Activated T-helper 9 cell treated with anti-CD3 and anti-CD28 coated beads, Interleukin-2, amount 50 U/mL, for 16 hours (primary cell): Measurements from ENCODE around the gene CAPN15.
A peak's percentile ranks its signal among the peaks of the same experiment; 100 is the strongest.

ENCODE experiments used
- DNase-seq: peaks from one replicate; pipeline ENCODE4 v3.0.0-alpha.2; 2020; ENCODE audit warnings: low read depth

Gene CAPN15

DNA sequence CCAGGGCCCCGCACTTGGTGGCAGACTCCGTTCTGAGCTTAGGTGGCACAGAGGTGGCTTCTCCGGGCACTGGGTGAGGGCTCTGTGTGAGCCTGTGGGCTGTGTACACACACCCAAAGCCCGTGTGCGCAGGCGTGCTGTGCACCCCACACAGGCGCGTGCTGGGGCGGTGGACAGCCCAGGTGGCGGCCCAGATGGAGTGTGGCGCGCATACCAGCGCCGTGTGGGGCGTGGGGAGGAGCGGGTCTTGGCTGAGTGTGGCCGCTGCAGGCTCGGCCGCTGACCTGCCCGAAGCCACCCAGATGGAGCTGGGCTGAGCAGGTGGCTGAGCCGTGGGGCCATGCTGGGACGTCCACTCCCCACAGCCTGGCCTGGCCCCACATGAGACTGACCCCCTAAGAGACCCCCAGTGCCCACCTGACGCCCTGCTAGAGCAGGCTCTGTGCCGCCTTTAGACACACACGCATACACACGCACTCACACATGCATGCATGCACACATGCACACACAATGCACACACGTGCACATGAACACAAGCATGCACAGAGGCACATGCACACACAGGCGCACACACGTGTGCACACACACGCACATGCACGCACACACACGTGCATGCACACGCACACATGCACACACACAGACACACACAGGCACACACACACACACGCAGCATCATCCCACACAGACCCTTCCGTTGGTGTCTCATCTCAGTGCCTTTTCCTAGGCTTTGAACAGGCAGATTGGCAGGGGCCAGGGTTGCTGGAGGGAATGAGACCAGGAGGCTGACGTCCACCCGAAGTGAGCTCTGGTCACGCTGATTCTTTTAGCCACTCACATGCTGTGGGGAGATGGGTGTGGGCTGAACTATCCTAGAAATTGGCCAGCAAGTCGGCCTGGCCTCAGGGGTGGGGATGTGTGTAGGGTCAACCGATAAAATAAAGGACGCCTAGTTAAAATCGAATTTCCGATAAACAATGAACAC, 34.7 kb downstream of the CAPN15 start:
- DNase-seq, result no peak

DNA sequence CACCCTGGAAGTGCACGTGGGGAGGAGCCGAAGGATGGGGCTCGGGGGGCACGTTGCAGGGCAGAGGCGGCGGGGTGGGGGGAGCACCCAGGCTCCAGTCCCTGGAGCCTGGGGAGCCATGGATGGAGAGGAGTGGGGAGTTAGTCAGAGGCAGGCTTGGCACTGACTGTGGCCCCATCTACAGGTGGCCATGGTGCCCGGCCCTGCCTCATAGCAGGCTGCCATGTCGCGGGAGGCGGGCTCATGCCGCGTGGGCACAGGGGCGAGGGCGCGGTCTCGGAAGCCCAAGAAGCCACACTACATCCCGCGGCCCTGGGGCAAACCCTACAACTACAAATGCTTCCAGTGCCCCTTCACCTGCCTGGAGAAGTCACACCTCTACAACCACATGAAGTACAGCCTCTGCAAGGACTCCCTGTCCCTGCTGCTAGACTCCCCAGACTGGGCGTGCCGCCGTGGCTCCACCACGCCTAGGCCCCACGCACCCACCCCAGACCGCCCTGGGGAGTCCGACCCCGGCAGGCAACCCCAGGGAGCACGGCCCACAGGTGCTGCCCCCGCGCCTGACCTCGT, 35.6 kb downstream of the CAPN15 start:
- no peak for DNase-seq

GRCh38 chr16:564690-565418, 37.3 kb downstream of the CAPN15 start:
- DNase-seq, result no peak

DNA sequence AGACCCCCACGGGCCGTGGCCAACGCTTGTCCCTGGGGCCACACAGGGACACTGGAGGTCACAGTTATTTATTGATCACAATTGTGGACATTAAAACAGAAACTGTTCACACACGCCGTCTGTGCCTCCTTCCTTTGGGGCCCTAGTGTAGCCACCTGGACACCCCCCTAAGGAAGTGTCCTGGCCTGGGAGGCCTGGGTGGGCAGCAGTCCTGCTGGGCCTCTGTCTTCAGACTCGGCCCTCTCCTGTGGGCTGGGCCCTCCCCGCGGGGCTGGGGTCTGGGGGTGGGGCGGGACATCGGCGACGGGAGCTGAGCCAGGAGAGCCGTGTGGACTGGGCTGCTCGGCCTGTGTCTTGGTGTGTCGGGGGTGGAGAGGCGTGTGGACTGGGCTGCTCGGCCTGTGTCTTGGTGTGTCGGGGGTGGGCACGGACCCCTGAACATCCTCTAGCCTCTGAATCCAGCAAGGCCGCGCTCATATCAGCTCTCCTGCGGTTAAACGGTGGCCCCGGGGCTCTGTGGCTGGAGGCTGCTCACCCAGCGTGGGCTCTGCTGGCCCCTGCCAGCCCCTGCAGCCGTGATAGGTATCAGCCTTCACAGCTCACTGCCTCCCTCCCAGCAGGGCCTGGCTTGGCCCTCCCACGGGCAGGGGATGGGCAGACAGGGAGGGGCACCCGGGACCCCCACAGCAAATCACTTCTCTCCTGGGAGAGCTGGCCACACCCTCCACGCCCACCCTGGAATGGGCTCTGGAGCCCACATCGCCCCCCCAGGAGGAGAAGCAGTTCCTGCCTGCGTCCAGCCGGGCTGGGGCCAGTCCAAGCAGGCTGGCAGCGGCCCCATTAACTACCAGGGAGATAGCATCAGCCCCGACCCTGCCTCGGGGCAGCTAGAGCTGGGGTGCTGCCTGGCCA, 38.2 kb downstream of the CAPN15 start:
- DNase-seq, result no peak

DNA sequence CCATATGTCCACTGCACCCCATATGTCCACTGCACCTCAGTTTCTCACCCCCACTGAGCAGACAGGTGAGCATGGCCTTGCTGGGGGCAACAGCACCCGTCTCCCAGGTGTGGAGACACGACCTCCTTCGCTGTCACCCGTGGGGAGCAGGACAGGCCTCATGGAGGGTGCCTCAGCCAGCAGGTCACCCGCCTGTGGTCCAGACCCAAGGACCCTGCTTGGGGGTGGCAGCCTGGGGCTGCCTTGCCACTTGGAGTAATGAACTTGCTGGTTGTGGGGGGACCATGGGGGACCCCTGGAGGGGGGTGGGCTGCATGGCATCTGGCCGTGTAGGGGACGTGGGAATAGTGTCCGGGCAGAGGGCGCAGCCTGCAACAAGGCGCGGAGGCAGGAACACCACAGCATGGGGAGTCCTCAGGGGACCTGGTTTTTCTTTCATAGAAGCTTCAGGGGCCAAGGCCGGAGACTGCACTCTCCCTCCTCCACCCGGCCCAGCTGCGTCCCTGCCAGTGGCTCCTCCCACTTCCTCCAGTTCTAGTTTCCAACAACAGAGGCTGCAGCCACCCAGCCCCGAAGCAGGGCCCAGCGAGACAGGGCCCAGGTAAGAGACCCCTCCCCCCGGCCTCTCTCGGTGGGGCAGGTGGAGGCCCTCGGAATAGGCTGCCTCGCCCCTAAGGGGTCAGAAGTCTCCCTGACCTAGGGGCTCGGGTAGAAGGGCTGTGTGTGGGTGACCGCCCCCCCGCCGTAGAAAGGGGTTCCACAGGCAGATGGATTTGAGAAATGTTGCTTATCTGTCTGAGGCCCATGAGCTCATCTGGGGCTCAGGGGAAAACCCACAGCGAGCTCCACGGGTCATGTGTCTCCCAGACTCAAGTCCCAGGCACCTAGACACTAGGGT, 39.2 kb downstream of the CAPN15 start, which contains the start of gene NHLRC4:
TSS of gene NHLRC4 (plus strand) at position 531 of the 898 bp plus-strand sequence. CDS start 1,043 bp downstream, outside the sequence.
- peak; percentile 18 for DNase-seq

- no peak for DNase-seq
Observed at GRCh38 chr16:567373-568256, 40.1 kb downstream of the CAPN15 start.

GRCh38 chr16:568401-569258, 41.1 kb downstream of the CAPN15 start:
- DNase-seq, result no peak

GRCh38 chr16:569445-570254, 42.1 kb downstream of the CAPN15 start, which contains the start of gene PIGQ:
Gene PIGQ (plus strand): TSS chr16:569968. CDS start chr16:574075, 4,107 bp downstream.
- DNase-seq, result peak; percentile 52

GRCh38 chr16:572865-573650, 45.5 kb downstream of the CAPN15 start:
- no peak for DNase-seq

DNA sequence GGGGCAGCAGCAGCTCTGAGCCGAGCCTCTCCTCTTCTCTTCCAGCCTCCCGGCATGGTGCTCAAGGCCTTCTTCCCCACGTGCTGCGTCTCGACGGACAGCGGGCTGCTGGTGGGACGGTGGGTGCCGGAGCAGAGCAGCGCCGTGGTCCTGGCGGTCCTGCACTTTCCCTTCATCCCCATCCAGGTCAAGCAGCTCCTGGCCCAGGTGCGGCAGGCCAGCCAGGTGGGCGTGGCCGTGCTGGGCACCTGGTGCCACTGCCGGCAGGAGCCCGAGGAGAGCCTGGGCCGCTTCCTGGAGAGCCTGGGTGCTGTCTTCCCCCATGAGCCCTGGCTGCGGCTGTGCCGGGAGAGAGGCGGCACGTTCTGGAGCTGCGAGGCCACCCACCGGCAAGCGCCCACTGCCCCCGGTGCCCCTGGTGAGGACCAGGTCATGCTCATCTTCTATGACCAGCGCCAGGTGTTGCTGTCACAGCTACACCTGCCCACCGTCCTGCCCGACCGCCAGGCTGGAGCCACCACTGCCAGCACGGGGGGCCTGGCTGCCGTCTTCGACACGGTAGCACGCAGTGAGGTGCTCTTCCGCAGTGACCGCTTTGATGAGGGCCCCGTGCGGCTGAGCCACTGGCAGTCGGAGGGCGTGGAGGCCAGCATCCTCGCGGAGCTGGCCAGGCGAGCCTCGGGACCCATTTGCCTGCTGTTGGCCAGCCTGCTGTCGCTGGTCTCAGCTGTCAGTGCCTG, 46.7 kb downstream of the CAPN15 start:
- DNase-seq, result no peak

DNA sequence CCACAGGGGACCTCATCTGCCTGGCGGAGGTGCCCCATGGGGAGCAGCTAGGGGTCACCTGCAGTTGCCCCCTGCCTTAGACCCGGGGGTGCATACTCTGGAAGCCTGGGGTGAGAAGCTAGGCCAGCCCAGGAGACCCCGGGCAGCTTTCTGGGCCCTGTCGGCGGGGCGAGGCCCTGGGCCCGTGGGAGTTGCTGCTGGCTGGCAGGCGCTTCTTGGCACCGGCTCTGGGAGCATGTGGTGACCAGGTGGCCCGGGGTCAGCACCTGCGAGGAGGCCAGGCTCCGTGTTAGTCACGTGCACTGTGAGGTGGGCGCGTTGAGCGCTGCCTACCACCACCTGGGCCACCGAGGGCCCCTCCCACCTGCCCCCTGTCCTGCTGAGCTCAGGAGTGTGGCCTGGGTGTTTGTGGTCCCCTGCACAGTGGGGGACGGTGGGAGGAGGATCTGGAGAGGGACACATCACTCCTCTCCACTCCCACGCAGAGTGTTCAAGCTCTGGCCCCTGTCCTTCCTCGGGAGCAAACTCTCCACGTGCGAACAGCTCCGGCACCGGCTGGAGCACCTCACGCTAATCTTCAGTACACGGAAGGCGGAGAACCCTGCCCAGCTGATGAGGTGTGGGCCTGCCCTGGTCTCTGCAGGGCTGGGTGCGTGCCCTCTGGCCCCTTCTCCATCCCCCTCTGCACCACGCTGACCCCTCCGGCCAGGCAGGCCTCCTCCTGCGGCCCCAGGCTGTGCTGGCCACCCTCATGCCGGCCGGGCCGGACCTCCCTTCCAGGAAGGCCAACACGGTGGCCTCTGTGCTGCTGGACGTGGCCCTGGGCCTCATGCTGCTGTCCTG, 48.1 kb downstream of the CAPN15 start:
- DNase-seq, result no peak

DNA sequence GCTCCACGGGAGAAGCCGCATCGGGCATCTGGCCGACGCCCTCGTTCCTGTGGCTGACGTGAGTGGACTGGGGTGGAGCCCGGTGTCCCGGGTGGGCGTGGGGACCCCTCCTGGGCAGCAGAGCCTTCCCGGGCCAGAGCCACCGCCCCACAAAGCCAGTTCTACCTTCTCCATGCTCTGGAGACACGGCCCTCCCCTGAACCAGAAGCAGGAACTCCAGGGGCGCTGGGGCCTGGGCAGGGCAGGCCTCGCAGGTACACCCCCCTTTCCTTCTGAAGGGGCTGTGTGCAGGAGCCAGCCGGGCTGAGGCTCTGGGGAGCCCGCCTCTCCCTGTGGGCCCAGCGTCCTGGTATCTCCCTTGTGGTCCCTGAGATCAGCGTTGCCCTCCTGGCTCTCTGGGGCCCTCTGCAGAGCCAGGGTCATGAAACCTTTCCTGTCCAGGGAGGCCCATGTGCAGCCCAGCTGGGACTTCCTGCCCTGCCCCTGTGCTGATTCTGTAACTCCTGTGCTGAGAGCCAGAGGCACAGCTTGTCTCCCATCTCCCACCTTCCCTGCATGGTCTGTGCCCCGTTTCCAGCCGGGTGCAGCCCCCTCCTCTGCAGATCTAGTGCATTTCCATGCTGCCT, 48.8 kb downstream of the CAPN15 start:
- DNase-seq, result no peak

- no peak for DNase-seq
Observed at GRCh38 chr16:576823-577201, 49.3 kb downstream of the CAPN15 start.

DNA sequence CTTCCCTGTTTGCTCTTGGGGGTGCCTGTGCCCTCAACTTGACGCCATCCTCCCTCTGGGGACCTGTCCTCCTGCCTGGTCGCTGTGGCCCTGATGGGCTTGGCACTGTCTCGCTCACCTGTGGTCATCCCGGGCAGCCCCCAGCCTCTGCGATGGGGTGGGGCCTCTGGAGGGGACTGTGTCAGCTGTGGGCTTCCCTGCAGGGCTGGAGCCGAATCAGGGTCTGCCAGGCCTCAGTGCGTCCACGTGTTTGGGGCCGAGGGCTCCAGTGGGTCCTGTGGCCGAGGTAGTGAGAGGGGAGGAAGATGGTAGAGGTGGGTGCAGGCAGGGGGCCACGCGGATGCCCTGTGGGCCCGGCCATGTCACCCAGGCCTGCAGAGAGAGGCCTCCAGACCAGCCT, 50.3 kb downstream of the CAPN15 start:
- no peak for DNase-seq
